GM12878 (cell line): Measurements from ENCODE around the gene PAK5. TPM values are rescaled to one million over a fixed set of nuclear protein-coding genes. Genes with fewer than 3 reads are reported as not detected.
A peak's percentile ranks its signal among the peaks of the same experiment; 100 is the strongest.

Source experiments
- ATAC-seq: fragments of 200-7000 bp; cut with Tn5 transposase; 3 replicates; pipeline ENCODE4 v1.9.1; 2020; ENCODE audit warnings: mild to moderate bottlenecking, moderate library complexity
- BruUV-seq: library from RNA; stranded (reverse); fragments of 400-500 nt; replicated peaks from 2 replicates; lab custom pipeline; 2021; lab: Mats Ljungman, UMichigan
- CTCF ChIA-PET: fragments of 300-600 bp; sonication (Branson Sonifier 250); formaldehyde crosslinking; extraction: SDS; loops from one replicate; lab custom pipeline; 2021; ENCODE audit warnings: inconsistent platforms; lab: Yijun Ruan, JAX
- POLR2A ChIA-PET: fragments of 350-600 bp; formaldehyde crosslinking; extraction: SDS; loops from one replicate; lab custom pipeline; 2021; ENCODE audit warnings: inconsistent platforms; lab: Charles Lee
- RAD21 ChIA-PET: fragments of 300-600 bp; sonication (Branson Sonifier 250); formaldehyde crosslinking; loops from one replicate; lab custom pipeline; 2023; ENCODE audit warnings: antibody characterized with exemption; ENCODE audit not compliant: unreplicated experiment; lab: Charles Lee
- SMC1A ChIA-PET: fragments of 300-600 bp; sonication (Branson Sonifier 250); formaldehyde crosslinking; loops from one replicate; lab custom pipeline; 2023; ENCODE audit not compliant: unreplicated experiment, uncharacterized antibody; lab: Charles Lee
- DNase-seq: peaks from one replicate; pipeline ENCODE4 v3.0.0-alpha.2; 2011; ENCODE audit warnings: low read depth, low spot score
- FAIRE-seq: peaks from 3 replicates; lab custom pipeline; 2011; peaks lifted over from hg19 to GRCh38; lab: Jason Lieb, UNC
- H2AFZ ChIP-seq: 2 replicates; pipeline ENCODE4 v1.6.0; 2011; ENCODE audit warnings: low read depth, low read length, control low read depth; ENCODE audit not compliant: control insufficient read depth
- H3K27ac ChIP-seq: 2 replicates; pipeline ENCODE4 v1.5.1; 2011; ENCODE audit warnings: control low read depth; ENCODE audit not compliant: control insufficient read depth, insufficient read depth
- H3K27me3 ChIP-seq, 2 experiments: replicated peaks in 1 of 2; 2 replicates each; pipeline versions ENCODE4 v1.6.0 to v1.6.1; 2011; ENCODE audit warnings: low read length in 1 of 2; ENCODE audit not compliant: control insufficient read depth in 2 of 2, insufficient read depth in 2 of 2
- H3K36me3 ChIP-seq, 2 experiments: 2 replicates each; pipeline ENCODE4 v1.5.1; 2011; ENCODE audit warnings: low read length in 1 of 2; ENCODE audit not compliant: control insufficient read depth in 2 of 2, insufficient read depth in 2 of 2
- H3K4me1 ChIP-seq: 2 replicates; pipeline ENCODE4 v1.6.1; 2011; ENCODE audit warnings: mild to moderate bottlenecking, low read length, moderate library complexity, mixed read lengths; ENCODE audit not compliant: control insufficient read depth, insufficient read depth
- H3K4me2 ChIP-seq: 2 replicates; pipeline ENCODE4 v1.6.0; 2011; ENCODE audit warnings: control low read depth; ENCODE audit not compliant: control insufficient read depth, insufficient read depth
- H3K4me3 ChIP-seq: fragments of 200-600 bp; sonication (generic); 2 replicates; pipeline ENCODE4 v1.5.1; 2016
- H3K79me2 ChIP-seq: 2 replicates; pipeline ENCODE4 v1.6.0; 2011; ENCODE audit warnings: low read length; ENCODE audit not compliant: control insufficient read depth, insufficient read depth
- H3K9ac ChIP-seq: 2 replicates; pipeline ENCODE4 v1.8.0; 2011; ENCODE audit warnings: low read length, control low read depth, mixed read lengths; ENCODE audit not compliant: control insufficient read depth, insufficient read depth
- H3K9me3 ChIP-seq: replicated peaks from 3 replicates; pipeline ENCODE4 v1.5.1; 2011; ENCODE audit warnings: mild to moderate bottlenecking, low read length; ENCODE audit not compliant: control insufficient read depth, insufficient read depth
- H4K20me1 ChIP-seq: 2 replicates; pipeline ENCODE4 v1.6.0; 2011; ENCODE audit not compliant: control insufficient read depth, insufficient read depth
- ASH2L ChIP-seq: fragments of 300-600, 200-600 bp; sonication (generic); IDR thresholded peaks from 2 replicates; pipeline ENCODE4 v1.6.1; 2017; ENCODE audit warnings: low read depth, mild to moderate bottlenecking, borderline replicate concordance
- BACH1 ChIP-seq: fragments of 450-650 bp; IDR thresholded peaks from 2 replicates; pipeline ENCODE4 v1.6.1; 2017; ENCODE audit warnings: mild to moderate bottlenecking, borderline replicate concordance
- CBX3 ChIP-seq: fragments of 200-600 bp; sonication (generic); IDR thresholded peaks from 2 replicates; pipeline ENCODE4 v1.6.1; 2016; ENCODE audit warnings: low read depth, borderline replicate concordance
- HDAC2 ChIP-seq: fragments of 200-600 bp; sonication (generic); IDR thresholded peaks from 2 replicates; pipeline ENCODE4 v1.6.1; 2017
- KDM1A ChIP-seq: fragments of 200-600 bp; sonication (generic); IDR thresholded peaks from 2 replicates; pipeline ENCODE4 v1.6.1; 2016; ENCODE audit warnings: borderline replicate concordance
- MEF2A ChIP-seq: IDR thresholded peaks from 2 replicates; pipeline ENCODE4 v1.6.1; 2011; ENCODE audit warnings: low read depth, mild to moderate bottlenecking, low read length, moderate library complexity; ENCODE audit not compliant: insufficient read depth
- NR2F1 ChIP-seq: fragments of 450-650 bp; conservative IDR thresholded peaks from 2 replicates; pipeline ENCODE4 v1.6.1; 2017; ENCODE audit warnings: mild to moderate bottlenecking
- RUNX3 ChIP-seq: IDR thresholded peaks from 2 replicates; pipeline ENCODE4 v1.6.1; 2012; ENCODE audit warnings: low read length, inconsistent platforms
- SPI1 ChIP-seq: IDR thresholded peaks from 2 replicates; pipeline ENCODE4 v1.6.1; 2011; ENCODE audit warnings: low read depth, mild to moderate bottlenecking, low read length, moderate library complexity, borderline replicate concordance; ENCODE audit not compliant: insufficient read depth
- SUZ12 ChIP-seq: fragments of 200-600 bp; sonication (generic); IDR thresholded peaks from one replicate; pipeline ENCODE4 v1.6.1; 2018; ENCODE audit warnings: antibody characterized with exemption, mild to moderate bottlenecking; ENCODE audit not compliant: unreplicated experiment
- ZBTB40 ChIP-seq: fragments of 450-650 bp; IDR thresholded peaks from 2 replicates; pipeline ENCODE4 v1.6.1; 2016; ENCODE audit warnings: mild to moderate bottlenecking, moderate library complexity, borderline replicate concordance
- WGBS: methylation state at CpG from one replicate; pipeline ENCODE4 v1.1.6; 2016; ENCODE audit warnings: low lambda C conversion rate; ENCODE audit not compliant: insufficient replicate concordance, insufficient coverage; ENCODE audit errors: missing lambda C conversion rate; 5-methylcytosine and 5-hydroxymethylcytosine counted together
- in situ Hi-C: fragments of 300-500 bp; cut with MboI; formaldehyde crosslinking; loops from 9 replicates; pipeline ENCODE4 v1.14.3; 2018; ENCODE audit warnings: mixed read lengths
- intact Hi-C: fragments of 100-400 bp; cut with micrococcal nuclease; formaldehyde crosslinking; loops from one replicate; pipeline ENCODE4 v1.14.2; 2022; ENCODE audit not compliant: unreplicated experiment
- polyA plus RNA-seq, 11 experiments: library from polyadenylated mRNA; depleted of rRNA in 4 of 11; unstranded in 6 of 11; stranded (reverse) in 5 of 11; fragments of >200 nt; fragmentation: Nextera tagmentation in 4 of 11; fragmentation: Illumina TruSeq in 1 of 11; extraction: Ambion mirVana in 4 of 11; extraction: Trizol in 1 of 11; gene quantifications; 1 replicate in 1 of 11; 2 replicates in 10 of 11; pipeline versions ENCODE4 v1.2.1 to v1.2.3, GENCODE V29; 2011 to 2016; ENCODE audit warnings: inconsistent platforms in 2 of 11, missing spikeins in 2 of 11, low read depth in 1 of 11
- total RNA-seq, 4 experiments: library from RNA; depleted of rRNA in 3 of 4; stranded (reverse); fragments of >200 nt in 3 of 4; fragmentation: Illumina TruSeq in 1 of 4; extraction: Trizol in 1 of 4; gene quantifications; 2 replicates each; pipeline versions ENCODE4 v1.2.1 to v1.2.3, GENCODE V29; 2013 to 2021

The PAK5 gene
- total and polyA plus RNA-seq, 10 of the 15 experiments (the other 5 are each of a cell fraction or from before 2014, with no cell fraction given), result not detected

GRCh38 chr20:9510911-9511310 is 328.0 kb downstream of the PAK5 start:
- H3K4me1 ChIP-seq, result peaks cover 47% of the 10 kb centered on the region
- H3K27me3 ChIP-seq, result peaks cover 0 to 21% of the 10 kb centered on the region in 2 experiments; a peak in 3 of 4 replicates
- peak; percentile 35; the same call in 2 of the 3 replicates for ATAC-seq
- intact Hi-C loops, result no loop called here
- no peaks in the 10 kb centered on the region for H4K20me1 ChIP-seq
- TF ChIP-seq MEF2A (0 out of 2 replicates have a peak, but pooled peaks have one; percentile 37), SPI1 (peak; percentile 42; the same call in 1 of the 2 replicates), RUNX3 (peak; percentile 31; the same call in 1 of the 2 replicates), SUZ12 (no peak), KDM1A (no peak)
- peaks cover 5% of the 10 kb centered on the region for H3K79me2 ChIP-seq
- in situ Hi-C loops, result no loop called here
- BruUV-seq, result no TSS peak
- H3K9ac ChIP-seq, result no peak overlapping the region
- FAIRE-seq, result peak; percentile 59
- H3K9me3 ChIP-seq, result no peaks in the 10 kb centered on the region; the same call in 2 of the 3 replicates
- RAD21 ChIA-PET, result no interaction called here
- peak overlapping the region; percentile 59 for H3K4me2 ChIP-seq
- H3K36me3 ChIP-seq, result no peaks in the 10 kb centered on the region
- peak overlapping the region; percentile 53; the same call in 1 of the 2 replicates for H3K27ac ChIP-seq
- SMC1A ChIA-PET, result no interaction called here
- POLR2A ChIA-PET, result no interaction called here
- CTCF ChIA-PET, result no interaction called here
- peak overlapping the region; percentile 31; the same call in 1 of the 2 replicates for H3K4me3 ChIP-seq
- DNase-seq, result peak; percentile 66
- 23% methylated on average over 5 of the region's 5 CpGs for WGBS
- no peak overlapping the region for H2AFZ ChIP-seq

GRCh38 chr20:9509246-9509645 is 329.6 kb downstream of the PAK5 start:
- FAIRE-seq, result no peak
- SMC1A ChIA-PET, result no interaction called here
- TF ChIP-seq NR2F1 (no peak), ASH2L (no peak), ZBTB40 (no peak), BACH1 (no peak), HDAC2 (no peak), CBX3 (no peak)

More at GRCh38 chr20:9509246-9509645, 329.6 kb downstream of the PAK5 start:
- DNase-seq (no peak), ATAC-seq (no peak)
- H4K20me1 ChIP-seq, result no peaks in the 10 kb centered on the region
- no peaks in the 10 kb centered on the region for H3K36me3 ChIP-seq
- ChIA-PET POLR2A (no interaction called here), RAD21 (no interaction called here), CTCF (no interaction called here)
- 28% methylated on average over 4 of the region's 4 CpGs for whole genome bisulfite sequencing
- H3K9me3 ChIP-seq, result no peaks in the 10 kb centered on the region; the same call in 2 of the 3 replicates
- intact Hi-C loops (no loop called here), in situ Hi-C loops (no loop called here)
- no peak overlapping the region for H3K27ac ChIP-seq
- H3K4me1 ChIP-seq, result peaks cover 47% of the 10 kb centered on the region
- no peak overlapping the region for H2AFZ ChIP-seq
- peaks cover 0 to 17% of the 10 kb centered on the region in 2 experiments; a peak in 3 of 4 replicates for H3K27me3 ChIP-seq
- peak overlapping the region; percentile 12; the same call in 1 of the 2 replicates for H3K4me2 ChIP-seq
- BruUV-seq, result no TSS peak
- no peak overlapping the region for H3K4me3 ChIP-seq
- no peaks in the 10 kb centered on the region; the same call in 1 of the 2 replicates for H3K79me2 ChIP-seq
- no peak overlapping the region for H3K9ac ChIP-seq
